Calu3 (cell line): ENCODE measurements around the gene LVRN. TPM values are rescaled to one million over a fixed set of nuclear protein-coding genes. Genes with fewer than 3 reads are reported as not detected.
"Not testable (repeated sequence)": the region's sequence is repeated elsewhere in the genome, so short reads cannot be mapped to it uniquely, and the experiment has no call there.

Experiments
- Bru-seq: library from RNA; stranded (reverse); fragments of 400-500 nt; gene quantifications from one replicate; lab custom pipeline; 2021; lab: Mats Ljungman, UMichigan
- BruChase-seq, 2 experiments: library from RNA; stranded (reverse); fragments of 400-500 nt; gene quantifications; one replicate each; lab custom pipeline; 2021; lab: Mats Ljungman, UMichigan
- BruUV-seq: library from RNA; stranded (reverse); fragments of 400-500 nt; replicated peaks from 2 replicates; lab custom pipeline; 2021; lab: Mats Ljungman, UMichigan
- CTCF ChIA-PET: fragments of 300-600 bp; sonication (Branson Sonifier 250); formaldehyde crosslinking; loops from one replicate; lab custom pipeline; 2022; ENCODE audit warnings: antibody characterized with exemption; lab: Charles Lee
- DNase-seq: peaks from one replicate; pipeline ENCODE4 v3.0.0; 2022
- H3K27ac Mint-ChIP-seq: one replicate; pipeline ENCODE4 v1.8.0; 2022; ENCODE audit warnings: mixed read lengths; ENCODE audit not compliant: unreplicated experiment
- H3K27me3 Mint-ChIP-seq: one replicate; pipeline ENCODE4 v1.8.0; 2022; ENCODE audit warnings: mixed read lengths; ENCODE audit not compliant: unreplicated experiment
- H3K36me3 Mint-ChIP-seq: one replicate; pipeline ENCODE4 v1.8.0; 2022; ENCODE audit warnings: mild to moderate bottlenecking, moderate library complexity, mixed read lengths; ENCODE audit not compliant: insufficient read depth, unreplicated experiment
- H3K4me1 Mint-ChIP-seq: one replicate; pipeline ENCODE4 v1.8.0; 2022; ENCODE audit warnings: mild to moderate bottlenecking, low read depth, mixed read lengths; ENCODE audit not compliant: unreplicated experiment
- H3K4me3 Mint-ChIP-seq: one replicate; pipeline ENCODE4 v1.8.0; 2022; ENCODE audit warnings: mild to moderate bottlenecking, low read depth, moderate library complexity, mixed read lengths; ENCODE audit not compliant: unreplicated experiment
- H3K9me3 Mint-ChIP-seq: one replicate; pipeline ENCODE4 v1.8.0; 2022; ENCODE audit warnings: low read depth, mixed read lengths; ENCODE audit not compliant: unreplicated experiment
- intact Hi-C: fragments of 100-400 bp; cut with micrococcal nuclease; formaldehyde crosslinking; loops from one replicate; pipeline ENCODE4 v1.10.0; 2022; ENCODE audit not compliant: unreplicated experiment
- long read RNA-seq: library from polyadenylated mRNA; stranded (forward); transcript quantifications from one replicate; pipeline ENCODE4 v2.0.0, GENCODE V29; 2022
- total RNA-seq: library from RNA; stranded (reverse); gene quantifications from 2 replicates; pipeline ENCODE4 v1.2.3, GENCODE V29; 2022
- TF ChIP-seq, protein P1 (sequence below): fragments of 200-600 bp; IDR thresholded peaks from one replicate; pipeline ENCODE4 v1.8.0; 2022; ENCODE audit warnings: antibody characterized with exemption; ENCODE audit not compliant: unreplicated experiment

The LVRN gene, protein sequence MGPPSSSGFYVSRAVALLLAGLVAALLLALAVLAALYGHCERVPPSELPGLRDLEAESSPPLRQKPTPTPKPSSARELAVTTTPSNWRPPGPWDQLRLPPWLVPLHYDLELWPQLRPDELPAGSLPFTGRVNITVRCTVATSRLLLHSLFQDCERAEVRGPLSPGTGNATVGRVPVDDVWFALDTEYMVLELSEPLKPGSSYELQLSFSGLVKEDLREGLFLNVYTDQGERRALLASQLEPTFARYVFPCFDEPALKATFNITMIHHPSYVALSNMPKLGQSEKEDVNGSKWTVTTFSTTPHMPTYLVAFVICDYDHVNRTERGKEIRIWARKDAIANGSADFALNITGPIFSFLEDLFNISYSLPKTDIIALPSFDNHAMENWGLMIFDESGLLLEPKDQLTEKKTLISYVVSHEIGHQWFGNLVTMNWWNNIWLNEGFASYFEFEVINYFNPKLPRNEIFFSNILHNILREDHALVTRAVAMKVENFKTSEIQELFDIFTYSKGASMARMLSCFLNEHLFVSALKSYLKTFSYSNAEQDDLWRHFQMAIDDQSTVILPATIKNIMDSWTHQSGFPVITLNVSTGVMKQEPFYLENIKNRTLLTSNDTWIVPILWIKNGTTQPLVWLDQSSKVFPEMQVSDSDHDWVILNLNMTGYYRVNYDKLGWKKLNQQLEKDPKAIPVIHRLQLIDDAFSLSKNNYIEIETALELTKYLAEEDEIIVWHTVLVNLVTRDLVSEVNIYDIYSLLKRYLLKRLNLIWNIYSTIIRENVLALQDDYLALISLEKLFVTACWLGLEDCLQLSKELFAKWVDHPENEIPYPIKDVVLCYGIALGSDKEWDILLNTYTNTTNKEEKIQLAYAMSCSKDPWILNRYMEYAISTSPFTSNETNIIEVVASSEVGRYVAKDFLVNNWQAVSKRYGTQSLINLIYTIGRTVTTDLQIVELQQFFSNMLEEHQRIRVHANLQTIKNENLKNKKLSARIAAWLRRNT
- total RNA-seq (0.14 and 0.71 TPM in 2 replicates), Bru-seq, nascent RNA (percentile 20 among the genes with signal in this experiment), BruChase-seq, experiment 1, labeled RNA remaining after a 6-hour chase (percentile 25 among the genes with signal in this experiment), BruChase-seq, experiment 2, labeled RNA remaining after a 2-hour chase (percentile 37 among the genes with signal in this experiment)
- long read RNA-seq: 0 reads

- no peak for DNase-seq
- Mint-ChIP-seq H3K27me3 (no peaks in the 10 kb centered on the region), H3K9me3 (peaks cover 2% of the 10 kb centered on the region), H3K36me3 (no peaks in the 10 kb centered on the region), H3K4me3 (no peak within 1 kb of the TSS), H3K4me1 (no peaks in the 10 kb centered on the region), H3K27ac (no peak within 1 kb of the TSS)
- intact Hi-C loops: no loop called here
- CTCF ChIA-PET: no interaction called here
- TF ChIP-seq, protein P1, sequence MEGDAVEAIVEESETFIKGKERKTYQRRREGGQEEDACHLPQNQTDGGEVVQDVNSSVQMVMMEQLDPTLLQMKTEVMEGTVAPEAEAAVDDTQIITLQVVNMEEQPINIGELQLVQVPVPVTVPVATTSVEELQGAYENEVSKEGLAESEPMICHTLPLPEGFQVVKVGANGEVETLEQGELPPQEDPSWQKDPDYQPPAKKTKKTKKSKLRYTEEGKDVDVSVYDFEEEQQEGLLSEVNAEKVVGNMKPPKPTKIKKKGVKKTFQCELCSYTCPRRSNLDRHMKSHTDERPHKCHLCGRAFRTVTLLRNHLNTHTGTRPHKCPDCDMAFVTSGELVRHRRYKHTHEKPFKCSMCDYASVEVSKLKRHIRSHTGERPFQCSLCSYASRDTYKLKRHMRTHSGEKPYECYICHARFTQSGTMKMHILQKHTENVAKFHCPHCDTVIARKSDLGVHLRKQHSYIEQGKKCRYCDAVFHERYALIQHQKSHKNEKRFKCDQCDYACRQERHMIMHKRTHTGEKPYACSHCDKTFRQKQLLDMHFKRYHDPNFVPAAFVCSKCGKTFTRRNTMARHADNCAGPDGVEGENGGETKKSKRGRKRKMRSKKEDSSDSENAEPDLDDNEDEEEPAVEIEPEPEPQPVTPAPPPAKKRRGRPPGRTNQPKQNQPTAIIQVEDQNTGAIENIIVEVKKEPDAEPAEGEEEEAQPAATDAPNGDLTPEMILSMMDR: no peak
- BruUV-seq: no TSS peak
Observed at GRCh38 chr5:115962239-115962564, at the start of gene LVRN. LVRN (plus strand) TSS chr5:115962475; CDS start chr5:115962618, 143 bp downstream.

DNA sequence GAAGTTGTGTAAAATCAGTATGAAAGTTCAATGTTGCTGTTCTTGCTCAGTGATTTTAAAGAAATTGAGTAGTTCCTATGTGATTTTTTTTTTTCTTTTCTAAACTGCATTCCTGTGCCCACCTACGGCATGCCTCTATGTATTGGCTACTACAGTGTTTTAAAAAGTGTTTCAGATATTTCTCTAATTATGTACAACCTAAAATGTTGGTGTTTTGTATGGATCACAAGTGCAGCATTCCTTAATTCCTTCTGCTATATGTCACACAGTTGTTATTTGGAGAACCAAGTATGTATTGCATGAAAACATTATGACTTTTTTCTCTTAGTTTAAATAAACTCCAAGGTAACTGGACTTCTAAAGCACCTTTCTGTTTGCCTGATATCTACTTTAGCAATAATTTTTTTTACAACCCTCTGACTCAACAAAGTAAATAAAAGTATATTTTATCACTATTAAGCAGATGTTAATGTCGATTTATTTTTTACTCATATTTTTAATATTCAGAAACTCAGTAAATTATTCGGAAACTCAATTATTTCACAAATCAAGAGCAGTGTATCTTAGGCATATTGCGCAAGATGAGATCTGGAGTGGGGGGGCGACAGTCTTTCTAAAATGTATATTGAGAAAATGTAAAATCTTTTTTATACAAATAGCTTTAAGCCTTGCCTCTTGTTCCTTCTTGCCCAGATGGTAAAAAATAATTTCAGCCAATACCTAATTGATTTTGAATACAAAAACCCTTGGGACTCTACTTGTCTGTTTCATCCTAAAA is 48.5 kb upstream of the LVRN start:
- H3K36me3 Mint-ChIP-seq, H3K27me3 Mint-ChIP-seq, CTCF ChIA-PET, intact Hi-C loops, H3K4me3 Mint-ChIP-seq, H3K9me3 Mint-ChIP-seq, DNase-seq, H3K27ac Mint-ChIP-seq, H3K4me1 Mint-ChIP-seq: not testable (repeated sequence)
- TSS peak; percentile 70 for BruUV-seq

GRCh38 chr5:115920171-115920725 is 42.0 kb upstream of the LVRN start:
- intact Hi-C loops: no loop called here
- CTCF ChIA-PET: no interaction called here
- H3K4me1 Mint-ChIP-seq: no peaks in the 10 kb centered on the region
- H3K27ac Mint-ChIP-seq: no peak overlapping the region
- no peak overlapping the region for H3K4me3 Mint-ChIP-seq
- TF ChIP-seq, protein P1: no peak
- DNase-seq: no peak
- H3K27me3 Mint-ChIP-seq: no peaks in the 10 kb centered on the region
- H3K36me3 Mint-ChIP-seq: no peaks in the 10 kb centered on the region
- BruUV-seq: no TSS peak
- H3K9me3 Mint-ChIP-seq: peaks cover 3% of the 10 kb centered on the region

DNA sequence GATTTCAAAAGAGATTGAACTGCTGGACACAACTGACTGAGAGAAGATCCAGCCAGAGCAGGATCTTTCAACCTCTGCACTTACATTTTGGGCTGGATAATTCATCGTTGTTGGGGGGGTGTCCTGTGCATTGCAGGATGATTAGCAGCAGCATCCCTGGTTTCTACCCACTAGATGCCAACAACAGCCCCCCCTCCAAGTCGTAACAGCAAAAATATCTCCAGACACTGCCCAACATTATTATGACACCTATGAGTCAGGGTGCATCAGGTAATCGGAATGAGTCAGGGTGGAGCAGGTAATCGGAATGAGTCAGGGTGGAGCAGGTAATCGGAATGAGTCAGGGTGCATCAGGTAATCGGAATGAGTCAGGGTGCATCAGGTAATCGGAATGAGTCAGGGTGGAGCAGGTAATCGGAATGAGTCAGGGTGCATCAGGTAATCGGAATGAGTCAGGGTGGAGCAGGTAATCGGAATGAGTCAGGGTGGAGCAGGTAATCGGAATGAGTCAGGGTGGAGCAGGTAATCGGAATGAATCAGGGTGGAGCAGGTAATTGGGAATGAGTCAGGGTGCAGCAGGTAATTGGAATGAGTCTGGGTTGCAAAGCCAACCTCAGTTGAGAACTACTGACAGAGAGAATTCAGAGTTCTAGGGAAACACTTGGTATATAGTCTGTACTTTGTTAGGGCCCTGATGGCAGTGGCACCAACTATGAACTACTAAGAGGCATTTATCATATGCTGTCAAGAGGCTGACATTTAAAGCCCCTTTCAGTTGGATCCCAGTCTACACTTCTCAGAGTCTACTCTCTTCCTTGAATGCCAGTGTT is 33.5 kb upstream of the LVRN start:
- peaks cover 12% of the 10 kb centered on the region for H3K36me3 Mint-ChIP-seq
- H3K9me3 Mint-ChIP-seq, H3K27ac Mint-ChIP-seq, CTCF ChIA-PET, BruUV-seq, H3K4me3 Mint-ChIP-seq, intact Hi-C loops, H3K4me1 Mint-ChIP-seq, H3K27me3 Mint-ChIP-seq: not testable (repeated sequence)
- peak; percentile 20 for DNase-seq

DNA sequence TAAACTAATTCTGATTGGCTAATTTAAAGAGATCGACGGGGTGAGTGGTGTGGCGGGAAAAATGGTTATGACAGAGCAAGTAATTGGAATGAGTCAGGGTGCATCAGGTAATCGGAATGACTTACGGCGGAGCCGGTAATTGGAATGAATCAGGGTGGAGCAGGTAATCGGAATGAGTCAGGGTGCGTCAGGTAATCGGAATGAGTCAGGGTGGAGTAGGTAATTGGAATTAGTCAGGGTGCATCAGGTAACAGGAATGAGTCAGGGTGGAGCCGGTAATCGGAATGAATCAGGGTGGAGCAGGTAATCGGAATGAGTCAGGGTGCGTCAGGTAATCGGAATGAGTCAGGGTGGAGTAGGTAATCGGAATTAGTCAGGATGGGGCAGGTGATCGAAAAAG is 32.1 kb upstream of the LVRN start:
- DNase-seq: peak; percentile 64
- H3K27me3 Mint-ChIP-seq, H3K4me3 Mint-ChIP-seq, H3K27ac Mint-ChIP-seq, H3K4me1 Mint-ChIP-seq, CTCF ChIA-PET, BruUV-seq, H3K9me3 Mint-ChIP-seq, intact Hi-C loops: not testable (repeated sequence)
- peaks cover 12% of the 10 kb centered on the region for H3K36me3 Mint-ChIP-seq
